AG04450 (cell line): ENCODE results near the gene LRRC19. TPM values are rescaled to one million over a fixed set of nuclear protein-coding genes. Genes with fewer than 3 reads are reported as not detected.

Source experiments
- CTCF ChIA-PET: fragments of 300-600, 350-600 bp; formaldehyde crosslinking; extraction: SDS; loops from one replicate; lab custom pipeline; 2022; ENCODE audit warnings: antibody characterized with exemption, inconsistent platforms; lab: Charles Lee
- POLR2A ChIA-PET: fragments of 350-600 bp; formaldehyde crosslinking; extraction: SDS; loops from one replicate; lab custom pipeline; 2021; ENCODE audit warnings: antibody characterized with exemption, inconsistent platforms; lab: Yijun Ruan, JAX
- DNase-seq: peaks from one replicate; pipeline ENCODE4 v3.0.0-alpha.2; 2011; ENCODE audit warnings: low read depth, low spot score
- H3K27ac ChIP-seq: one replicate; pipeline ENCODE4 v1.5.1; 2012; ENCODE audit warnings: low read depth, low read length, control low read depth
- H3K27me3 ChIP-seq: one replicate; pipeline ENCODE4 v1.6.0; 2012; ENCODE audit warnings: low read length; ENCODE audit not compliant: control insufficient read depth, insufficient read depth
- H3K4me3 ChIP-seq: 2 replicates; pipeline ENCODE4 v1.5.1; 2011; ENCODE audit warnings: mild to moderate bottlenecking, low read depth, low read length, control low read depth
- H3K9me3 ChIP-seq: 2 replicates; pipeline ENCODE4 v1.5.1; 2012; ENCODE audit warnings: low read length; ENCODE audit not compliant: control insufficient read depth, insufficient read depth
- polyA plus RNA-seq: library from polyadenylated mRNA; depleted of rRNA; stranded (reverse); fragments of >200 nt; gene quantifications from 2 replicates; pipeline ENCODE4 v1.2.3, GENCODE V29; 2011
- TF ChIP-seq, protein P1 (sequence below): IDR thresholded peaks from 2 replicates; pipeline ENCODE4 v1.5.1; 2011; ENCODE audit warnings: low read depth, low read length, control low read depth, inconsistent platforms

LRRC19 gene
- polyA plus RNA-seq, 1 experiment = not detected

GRCh38 chr9:26983340-26983739, 22.1 kb downstream of the LRRC19 start:
- Histone ChIP-seq H3K27me3 (no peaks in the 10 kb centered on the region), H3K4me3 (no peak overlapping the region), H3K27ac (no peak overlapping the region), H3K9me3 (no peaks in the 10 kb centered on the region)
- ChIA-PET POLR2A (no interaction called here), CTCF (no interaction called here)
- DNase-seq = no peak
- TF ChIP-seq, protein P1, sequence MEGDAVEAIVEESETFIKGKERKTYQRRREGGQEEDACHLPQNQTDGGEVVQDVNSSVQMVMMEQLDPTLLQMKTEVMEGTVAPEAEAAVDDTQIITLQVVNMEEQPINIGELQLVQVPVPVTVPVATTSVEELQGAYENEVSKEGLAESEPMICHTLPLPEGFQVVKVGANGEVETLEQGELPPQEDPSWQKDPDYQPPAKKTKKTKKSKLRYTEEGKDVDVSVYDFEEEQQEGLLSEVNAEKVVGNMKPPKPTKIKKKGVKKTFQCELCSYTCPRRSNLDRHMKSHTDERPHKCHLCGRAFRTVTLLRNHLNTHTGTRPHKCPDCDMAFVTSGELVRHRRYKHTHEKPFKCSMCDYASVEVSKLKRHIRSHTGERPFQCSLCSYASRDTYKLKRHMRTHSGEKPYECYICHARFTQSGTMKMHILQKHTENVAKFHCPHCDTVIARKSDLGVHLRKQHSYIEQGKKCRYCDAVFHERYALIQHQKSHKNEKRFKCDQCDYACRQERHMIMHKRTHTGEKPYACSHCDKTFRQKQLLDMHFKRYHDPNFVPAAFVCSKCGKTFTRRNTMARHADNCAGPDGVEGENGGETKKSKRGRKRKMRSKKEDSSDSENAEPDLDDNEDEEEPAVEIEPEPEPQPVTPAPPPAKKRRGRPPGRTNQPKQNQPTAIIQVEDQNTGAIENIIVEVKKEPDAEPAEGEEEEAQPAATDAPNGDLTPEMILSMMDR = no peak

GRCh38 chr9:26975728-26976707, 29.5 kb downstream of the LRRC19 start:
- Histone ChIP-seq H3K27me3 (no peaks in the 10 kb centered on the region), H3K9me3 (no peaks in the 10 kb centered on the region), H3K27ac (no peak overlapping the region), H3K4me3 (no peak overlapping the region)
- POLR2A ChIA-PET = no interaction called here
- TF ChIP-seq, protein P1 = peak; percentile 58
- DNase-seq = no peak
- CTCF ChIA-PET = interaction anchor here (0.7 to 1.5 kb wide), 5 partner anchors 8 to 357 kb away, joined by 3 to 6 read pairs (median 4); no protein-coding TSS in a partner anchor

DNA sequence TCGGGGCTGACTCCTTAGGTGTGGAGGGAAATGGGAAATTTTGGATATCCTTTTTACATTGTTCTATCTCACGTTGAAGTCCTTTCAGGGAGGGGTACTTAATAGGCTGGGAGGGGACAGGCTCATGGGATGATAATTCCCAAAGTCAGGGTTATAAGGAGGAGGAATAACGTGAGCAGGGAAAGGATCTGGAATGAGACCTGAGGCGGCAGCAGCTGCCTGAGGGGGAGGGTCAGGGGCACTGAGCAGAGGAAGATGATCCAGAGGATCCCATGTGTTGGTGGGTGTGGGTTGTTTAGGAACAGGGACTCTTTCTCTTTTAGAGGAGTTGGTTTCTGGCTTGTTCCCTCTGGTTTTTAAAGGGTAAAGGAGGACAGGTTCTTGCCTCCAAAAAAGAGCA, 30.5 kb downstream of the LRRC19 start:
- Histone ChIP-seq H3K27ac (no peak overlapping the region), H3K27me3 (no peaks in the 10 kb centered on the region), H3K9me3 (no peaks in the 10 kb centered on the region), H3K4me3 (no peak overlapping the region)
- no peak for DNase-seq
- TF ChIP-seq, protein P1 = no peak
- ChIA-PET POLR2A (no interaction called here), CTCF (interaction anchor here (0.7 to 1.5 kb wide), 2 partner anchors 12 to 319 kb away, joined by 3 to 4 read pairs; no protein-coding TSS in a partner anchor)

GRCh38 chr9:26973989-26974388, 31.5 kb downstream of the LRRC19 start:
- DNase-seq = no peak
- POLR2A ChIA-PET = no interaction called here

More at GRCh38 chr9:26973989-26974388, 31.5 kb downstream of the LRRC19 start:
- CTCF ChIA-PET = no interaction called here
- no peak overlapping the region for H3K27ac ChIP-seq
- no peaks in the 10 kb centered on the region for H3K9me3 ChIP-seq
- H3K27me3 ChIP-seq = no peaks in the 10 kb centered on the region
- no peak overlapping the region for H3K4me3 ChIP-seq
- TF ChIP-seq, protein P1 = no peak
